DMS114 treated with DMSO at 0.1 percent for 48 hours (cell line): Measurements from ENCODE around the gene STRA6.

Source experiments
- DNase-seq: peaks from one replicate; lab custom pipeline; 2025; ENCODE audit not compliant: unreplicated experiment; lab: John Stamatoyannopoulos, UW

STRA6 gene

GRCh38 chr15:74227968-74228722 is 25.6 kb upstream of the STRA6 start:
- no peak for DNase-seq

- DNase-seq: no peak
Observed at GRCh38 chr15:74226761-74227540, 24.4 kb upstream of the STRA6 start.

GRCh38 chr15:74225928-74226327 is 23.3 kb upstream of the STRA6 start:
- no peak for DNase-seq

- DNase-seq: no peak
Observed at GRCh38 chr15:74222240-74223119, 19.9 kb upstream of the STRA6 start.

- DNase-seq: no peak
Observed at GRCh38 chr15:74221399-74222239, 19.0 kb upstream of the STRA6 start.

- no peak for DNase-seq
Observed at GRCh38 chr15:74220475-74221248, 18.1 kb upstream of the STRA6 start.

- no peak for DNase-seq
Observed at GRCh38 chr15:74217907-74218885, 15.6 kb upstream of the STRA6 start.

GRCh38 chr15:74216949-74217348 is 14.4 kb upstream of the STRA6 start:
- DNase-seq: no peak

- no peak for DNase-seq
Observed at GRCh38 chr15:74215958-74216357, 13.4 kb upstream of the STRA6 start.

GRCh38 chr15:74214324-74215021 is 11.9 kb upstream of the STRA6 start:
- no peak for DNase-seq

GRCh38 chr15:74213858-74214284 is 11.3 kb upstream of the STRA6 start:
- no peak for DNase-seq

GRCh38 chr15:74212494-74212893 is 9.9 kb upstream of the STRA6 start:
- no peak for DNase-seq

- DNase-seq: no peak
Observed at GRCh38 chr15:74211656-74212055, 9.1 kb upstream of the STRA6 start.

- DNase-seq: no peak
Observed at GRCh38 chr15:74210729-74211128, 8.1 kb upstream of the STRA6 start.

- no peak for DNase-seq
Observed at GRCh38 chr15:74209997-74210671, 7.5 kb upstream of the STRA6 start.

- no peak for DNase-seq
Observed at GRCh38 chr15:74209560-74209958, 7.0 kb upstream of the STRA6 start.

- no peak for DNase-seq
Observed at GRCh38 chr15:74208901-74209559, 6.4 kb upstream of the STRA6 start.
